GM19240 (cell line): Measurements from ENCODE around the gene CTNS.
A peak's percentile ranks its signal among the peaks of the same experiment; 100 is the strongest.

Experiments
- DNase-seq: peaks from one replicate; pipeline ENCODE4 v3.0.0; 2011; ENCODE audit warnings: low spot score; ENCODE audit not compliant: insufficient read length

The CTNS gene

DNA sequence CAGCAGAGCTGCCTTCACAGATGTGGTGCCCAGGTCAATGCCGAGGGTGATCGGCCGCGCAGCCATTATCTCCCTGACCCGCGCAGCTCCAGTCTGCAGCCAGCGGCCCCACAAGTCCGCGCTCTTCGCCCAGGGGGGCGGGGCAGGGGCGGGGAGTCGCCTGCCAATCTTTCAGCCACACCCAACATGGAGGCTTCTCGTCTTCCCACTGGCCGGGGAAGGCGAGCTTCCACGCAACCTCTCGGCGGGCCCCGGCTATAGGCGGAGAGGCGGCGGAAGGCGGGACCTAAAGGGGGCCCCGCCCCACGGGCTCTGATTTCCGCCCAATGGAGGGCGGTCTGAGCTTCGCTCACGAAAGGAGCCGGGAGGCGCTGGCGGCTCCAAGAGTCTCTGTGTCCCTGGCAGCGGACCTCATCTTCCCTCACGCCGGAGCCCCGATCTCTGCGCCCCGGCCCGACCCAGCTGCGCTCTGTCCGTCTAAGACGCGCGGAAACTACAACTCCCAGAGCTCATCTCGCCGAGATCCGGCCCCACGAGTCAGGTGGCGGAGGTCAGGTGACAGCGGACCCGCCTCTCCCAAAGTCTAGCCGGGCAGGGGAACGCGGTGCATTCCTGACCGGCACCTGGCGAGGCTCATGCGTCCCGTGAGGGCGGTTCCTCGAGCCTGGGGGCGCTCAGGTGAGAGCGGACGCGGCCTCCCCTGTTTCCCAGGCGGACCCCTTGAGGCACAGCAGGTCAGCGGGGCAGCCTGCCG is at the start of gene CTNS, which contains the start of gene SHPK:
CTNS (plus strand) TSS at position 607 of the 754 bp plus-strand sequence. CDS start 3,447 bp downstream, outside the sequence.
SHPK (minus strand) TSS at position 97 of the 754 bp plus-strand sequence; CDS start at position 66, 31 bp downstream.
- peak; percentile 97 for DNase-seq

DNA sequence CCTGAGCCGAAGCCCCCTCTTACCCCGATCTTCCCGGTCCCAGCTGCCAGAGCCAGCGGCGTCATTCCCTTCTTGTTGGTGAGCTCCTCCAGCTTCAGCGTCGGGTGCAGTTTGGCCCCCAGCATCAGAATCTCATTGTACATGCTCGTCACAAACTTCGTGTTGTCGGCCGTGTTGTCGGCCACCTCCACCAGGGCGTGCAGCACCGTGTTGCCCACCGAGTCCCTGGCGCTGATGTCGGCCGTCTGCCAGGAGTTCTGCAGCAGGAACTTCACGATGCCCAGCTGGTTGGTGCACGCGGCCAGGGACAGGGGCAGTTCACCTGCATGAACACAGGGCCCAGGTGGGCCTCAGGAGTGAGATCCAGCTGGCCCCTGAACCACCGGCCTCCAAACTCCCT is 46.8 kb upstream of the CTNS start:
- DNase-seq = no peak

DNA sequence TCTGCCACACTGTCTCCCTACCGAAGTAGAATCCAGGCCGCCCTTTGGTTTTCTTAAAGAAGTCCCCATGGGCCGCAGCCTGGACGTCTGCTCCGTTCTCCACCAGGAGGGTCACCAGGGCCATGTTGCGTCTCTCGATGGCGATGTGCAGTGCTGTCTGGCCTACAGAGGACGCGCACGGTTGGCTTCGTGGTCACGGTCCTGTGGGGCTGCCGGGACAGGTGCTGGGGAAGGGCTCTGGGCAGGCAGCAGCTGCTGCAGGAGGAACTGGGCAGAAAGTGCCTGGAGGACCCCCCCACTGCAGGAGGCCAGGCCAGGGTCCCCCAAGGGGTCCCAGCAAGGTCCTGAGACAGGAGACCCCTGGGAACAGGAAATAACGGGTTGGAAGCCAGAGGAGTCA is 46.3 kb upstream of the CTNS start:
- no peak for DNase-seq

DNA sequence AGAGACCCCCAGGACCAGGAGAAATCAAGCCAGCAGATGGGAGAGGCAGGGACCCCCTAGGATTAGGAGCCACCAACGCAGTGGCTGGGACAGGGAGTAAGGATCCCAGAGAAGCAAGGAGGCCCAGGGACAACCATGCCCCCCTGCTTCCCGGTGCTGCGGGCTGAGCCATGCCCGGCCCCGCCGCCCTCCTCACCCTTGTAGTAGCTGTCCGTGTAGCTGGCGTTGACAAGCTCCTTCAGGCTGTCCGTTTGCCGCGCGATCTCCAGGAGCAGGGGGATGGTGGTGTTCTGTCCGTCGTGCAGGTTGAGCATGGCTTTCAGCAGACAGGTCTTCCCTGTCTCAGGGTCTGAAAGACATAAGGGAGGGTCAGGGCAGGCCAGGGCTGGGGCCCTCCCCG is 45.8 kb upstream of the CTNS start:
- no peak for DNase-seq

DNA sequence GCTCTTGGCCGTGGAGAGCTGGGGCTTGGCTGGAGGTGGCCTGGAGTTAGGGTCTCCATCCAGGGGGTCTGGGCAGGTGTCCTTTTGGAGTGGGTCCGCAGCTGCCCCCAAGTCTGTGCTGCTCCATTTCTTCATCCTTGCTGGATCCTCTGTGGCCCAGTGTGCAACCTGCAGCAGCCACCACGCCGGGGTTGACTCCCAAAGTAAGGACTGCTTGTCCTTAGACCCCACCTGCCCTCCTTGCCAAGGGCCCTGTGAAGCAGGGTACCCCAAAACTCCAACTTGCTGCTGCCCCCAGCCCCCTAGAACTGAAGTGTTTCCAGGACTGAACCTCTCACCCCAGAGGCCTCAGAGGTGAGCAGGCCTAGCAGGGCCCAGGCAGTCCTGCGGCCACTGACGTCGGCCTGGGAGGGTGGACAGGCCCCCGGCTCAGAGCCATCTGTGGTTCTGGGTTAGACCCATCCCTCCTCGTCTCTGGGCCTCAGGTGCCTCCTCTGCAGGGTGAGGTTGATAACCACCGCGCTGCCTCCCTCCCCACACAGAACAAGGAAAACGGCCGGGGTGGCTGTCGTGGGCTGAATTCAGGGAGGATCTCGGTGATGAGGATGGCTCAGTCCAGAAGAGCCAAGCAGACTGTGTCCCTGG is 44.2 kb upstream of the CTNS start:
- DNase-seq = no peak

DNA sequence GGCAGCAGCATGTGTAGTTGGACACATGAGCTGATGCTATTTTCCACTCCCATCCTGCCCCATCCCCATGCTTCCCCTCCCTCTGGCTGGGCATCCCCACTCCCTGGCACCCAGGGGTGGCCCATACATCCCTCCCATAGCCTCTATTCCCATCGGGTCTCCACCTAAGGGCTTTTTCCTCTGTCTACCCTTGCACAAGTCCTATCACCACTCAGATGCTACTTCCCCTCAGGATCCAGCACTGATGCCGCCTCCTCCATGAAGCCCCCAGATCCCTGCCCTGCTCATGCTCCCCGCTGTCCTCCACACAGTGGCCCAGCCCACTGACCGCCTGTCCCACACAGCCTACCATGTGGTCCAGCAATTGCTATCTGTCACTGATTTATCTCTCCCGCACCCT is 43.2 kb upstream of the CTNS start:
- DNase-seq = no peak

DNA sequence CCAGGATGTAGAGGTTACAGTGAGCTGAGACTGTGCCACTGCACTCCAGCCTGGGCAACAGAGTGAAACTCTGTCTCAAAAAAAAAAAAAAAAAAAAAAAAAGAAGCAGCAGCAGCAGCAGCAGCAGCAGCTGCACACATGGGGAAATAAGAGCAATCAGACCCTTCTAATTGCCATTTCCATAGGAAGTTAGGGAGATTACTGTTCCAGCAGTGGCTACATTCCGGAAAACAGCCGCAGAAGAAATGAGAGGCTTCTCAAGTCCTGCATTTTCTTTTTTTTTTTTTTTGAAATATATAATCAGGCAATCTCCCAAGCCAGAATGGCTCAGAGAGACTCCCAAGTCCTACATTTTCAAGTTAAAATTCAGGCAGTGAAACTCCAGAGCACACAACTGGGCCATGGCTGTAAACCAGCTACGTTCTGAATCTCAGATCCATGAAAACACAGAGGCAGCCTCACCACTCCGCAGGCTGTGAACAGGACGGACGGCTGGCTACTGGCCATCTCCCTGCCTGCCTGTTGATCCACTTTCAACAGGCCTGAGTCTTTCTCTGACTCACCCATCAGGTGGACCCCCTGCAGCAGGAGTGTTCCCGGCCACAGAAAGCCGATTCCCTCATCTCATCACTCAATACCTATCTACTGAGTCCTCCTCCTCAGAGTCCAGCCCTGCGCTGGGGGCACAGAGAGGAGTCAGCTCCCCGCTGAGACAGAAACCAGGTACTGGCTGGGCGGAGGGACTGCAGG is 42.3 kb upstream of the CTNS start:
- no peak for DNase-seq

DNA sequence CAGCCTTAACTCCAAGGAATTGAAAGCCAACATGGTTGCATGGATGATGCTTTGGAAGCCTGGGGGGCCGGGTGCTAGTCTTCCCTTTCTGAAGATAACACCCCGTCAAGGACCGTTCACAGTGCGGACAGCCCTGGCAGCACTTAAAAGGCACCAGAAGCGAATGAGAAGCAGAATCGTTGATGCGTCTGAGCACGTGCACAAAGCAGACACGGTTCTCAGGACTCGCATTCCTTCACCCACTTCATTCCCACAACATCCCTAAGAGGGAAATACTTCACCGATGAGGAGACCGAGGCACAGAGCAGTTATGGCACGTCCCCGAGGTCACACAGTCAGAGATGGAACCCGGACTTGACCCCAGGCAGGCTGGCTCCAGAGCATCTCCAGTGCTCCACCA is 41.6 kb upstream of the CTNS start:
- DNase-seq = no peak

DNA sequence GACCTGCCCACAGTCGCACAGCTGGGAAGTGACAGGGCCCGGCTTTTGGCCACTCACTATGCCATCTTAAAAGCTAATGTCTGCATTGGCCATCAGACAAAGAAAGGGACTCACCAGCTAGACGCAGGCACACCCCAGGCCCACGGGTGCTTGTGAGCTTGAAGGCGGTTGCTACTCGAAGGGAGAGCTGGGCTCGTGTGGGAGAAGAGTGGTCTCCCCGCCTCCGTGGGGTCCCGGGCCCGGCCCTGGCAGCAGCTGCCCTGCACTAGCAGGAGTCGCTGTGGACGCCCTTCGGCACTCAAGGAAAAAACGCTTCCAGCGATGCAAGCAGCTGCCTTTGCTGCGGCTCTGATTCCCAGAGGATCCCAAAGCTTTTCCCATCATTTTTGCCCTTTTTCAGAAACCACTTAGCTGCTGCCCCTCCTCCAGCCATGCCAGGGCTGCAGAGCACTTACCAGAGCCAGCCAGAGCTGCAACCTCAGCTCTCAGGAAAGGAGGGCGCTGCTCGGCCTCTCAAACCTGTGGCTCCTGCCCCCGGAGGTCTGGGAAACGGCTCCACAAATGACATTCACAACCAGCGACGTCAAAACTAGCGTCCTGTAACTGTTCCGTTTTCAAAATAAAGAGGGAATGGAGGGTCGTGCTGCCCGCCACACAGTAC is 39.6 kb upstream of the CTNS start:
- DNase-seq = no peak

DNA sequence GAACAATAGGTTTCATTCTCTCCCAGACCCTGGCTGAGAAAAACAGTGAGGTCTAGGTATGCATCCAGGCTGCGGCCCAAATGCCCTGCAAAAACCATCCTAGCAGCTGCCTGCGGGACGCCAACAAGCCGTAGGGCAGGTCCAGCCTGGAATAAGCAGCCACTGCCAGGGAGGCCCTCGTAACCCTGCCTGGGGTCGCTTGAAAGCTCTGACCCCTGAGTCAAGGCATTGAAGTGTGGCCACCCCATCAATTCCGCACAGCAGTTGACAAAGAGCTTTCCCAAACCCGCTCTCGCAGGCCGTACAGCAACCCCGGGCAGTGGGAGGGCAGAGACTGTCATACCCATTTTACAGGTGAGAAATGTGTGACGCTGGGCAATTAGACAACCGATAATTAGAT is 38.5 kb upstream of the CTNS start:
- DNase-seq = no peak

DNA sequence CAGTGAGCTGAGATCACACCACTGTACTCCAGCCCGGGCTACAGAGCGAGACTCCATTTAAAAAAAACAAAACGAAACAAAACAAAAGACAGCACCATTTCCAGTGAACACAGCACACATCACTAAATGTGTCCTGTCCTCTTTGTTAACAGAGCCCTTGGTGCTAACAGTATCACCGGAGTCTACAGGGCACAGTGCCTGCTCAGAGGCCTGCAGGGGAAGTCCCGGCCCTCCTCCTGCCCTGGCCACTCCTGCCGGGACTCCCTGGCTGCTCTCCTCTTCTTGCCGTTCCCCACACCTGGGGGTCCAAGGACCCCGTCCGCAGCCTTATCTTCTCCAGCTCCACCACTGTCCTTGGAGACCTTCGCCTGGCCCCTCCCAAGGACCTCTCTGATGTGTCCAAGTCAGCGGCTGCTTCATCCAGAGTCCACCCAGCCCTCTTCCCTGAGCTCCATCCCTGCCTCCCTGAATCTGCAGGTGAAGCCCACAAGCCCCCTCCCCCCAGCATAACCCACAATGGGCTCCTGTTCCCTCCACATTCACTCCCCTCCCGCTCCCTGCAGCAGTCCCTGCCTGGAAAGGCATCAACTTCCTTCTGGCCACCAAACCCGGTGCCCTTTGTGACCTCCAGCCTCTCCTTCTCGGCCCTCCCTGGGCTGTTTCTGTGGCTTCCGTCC is 35.9 kb upstream of the CTNS start:
- no peak for DNase-seq

DNA sequence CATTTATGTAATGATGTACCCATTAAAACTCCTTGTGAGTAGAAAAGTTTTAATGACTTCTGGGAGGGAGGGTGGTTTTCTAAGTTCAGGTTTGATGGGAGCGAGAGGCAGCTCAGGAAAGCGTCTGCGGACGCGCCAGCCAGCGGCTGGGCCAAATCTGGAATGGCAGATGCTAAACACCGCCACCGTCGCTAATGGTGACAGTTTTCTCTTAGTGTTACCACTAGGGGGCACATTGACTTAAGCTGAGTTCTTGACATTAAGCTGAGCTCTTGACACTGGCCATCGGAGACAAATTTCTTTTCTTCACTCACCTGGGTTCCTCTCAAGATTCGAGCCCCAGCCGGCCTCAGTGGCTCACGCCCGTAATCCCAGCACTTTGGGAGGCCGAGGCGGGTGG is 34.1 kb upstream of the CTNS start:
- peak; percentile 33 for DNase-seq

DNA sequence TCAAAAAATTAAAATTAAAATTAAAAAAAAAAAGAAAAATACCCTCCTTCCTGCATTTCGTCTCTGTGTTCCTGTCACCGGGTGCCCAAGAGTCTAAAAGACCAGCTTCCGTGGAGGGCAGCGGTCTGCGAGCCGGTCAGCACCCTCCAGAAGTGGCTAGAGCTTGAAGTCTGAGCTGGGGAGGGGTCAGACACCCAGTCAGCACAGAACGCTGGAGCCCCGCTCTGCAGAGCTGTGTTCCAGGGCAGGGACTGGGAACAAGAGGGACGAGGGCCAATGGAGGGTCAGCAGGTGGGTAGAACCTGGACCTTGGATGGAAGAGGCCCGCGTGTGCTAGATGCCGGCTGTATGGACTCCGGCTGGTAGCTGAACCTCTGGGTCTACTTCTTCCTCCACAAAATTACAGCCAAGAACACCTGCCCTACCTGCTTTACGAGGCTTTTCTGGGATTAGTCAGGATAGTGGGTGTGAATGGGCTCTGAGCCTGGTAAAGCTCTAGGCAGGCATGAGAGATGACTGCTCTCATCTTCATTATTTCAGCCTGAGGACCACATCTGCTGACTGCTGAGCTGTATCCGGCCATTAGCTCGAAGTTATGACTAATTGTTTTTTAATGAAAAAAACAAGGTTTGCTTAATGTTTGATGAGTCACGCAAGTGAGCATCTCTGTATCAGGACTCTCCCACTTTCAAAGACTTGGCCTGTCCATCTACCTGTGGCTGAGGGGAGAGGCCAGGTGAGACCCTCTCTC is 33.3 kb upstream of the CTNS start:
- DNase-seq = no peak

DNA sequence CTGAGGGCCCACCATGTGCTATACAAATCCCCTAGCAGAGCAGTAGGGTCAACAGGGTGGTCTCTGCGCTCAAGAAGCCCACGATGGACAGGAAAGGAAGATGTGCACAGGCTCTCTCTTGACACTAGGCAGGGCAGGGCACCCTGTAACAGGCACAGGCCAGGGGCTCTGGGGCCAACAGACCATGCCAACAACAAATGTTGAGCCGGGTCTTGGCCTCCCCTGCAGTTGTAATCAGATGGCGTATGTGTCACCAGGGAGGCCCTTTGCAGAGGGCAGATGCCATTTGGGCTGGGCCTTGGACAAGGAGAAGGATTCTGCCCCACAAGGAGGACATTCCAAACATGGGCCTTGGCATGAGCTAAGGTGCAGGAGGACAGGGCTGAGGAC is 32.7 kb upstream of the CTNS start:
- DNase-seq = no peak

DNA sequence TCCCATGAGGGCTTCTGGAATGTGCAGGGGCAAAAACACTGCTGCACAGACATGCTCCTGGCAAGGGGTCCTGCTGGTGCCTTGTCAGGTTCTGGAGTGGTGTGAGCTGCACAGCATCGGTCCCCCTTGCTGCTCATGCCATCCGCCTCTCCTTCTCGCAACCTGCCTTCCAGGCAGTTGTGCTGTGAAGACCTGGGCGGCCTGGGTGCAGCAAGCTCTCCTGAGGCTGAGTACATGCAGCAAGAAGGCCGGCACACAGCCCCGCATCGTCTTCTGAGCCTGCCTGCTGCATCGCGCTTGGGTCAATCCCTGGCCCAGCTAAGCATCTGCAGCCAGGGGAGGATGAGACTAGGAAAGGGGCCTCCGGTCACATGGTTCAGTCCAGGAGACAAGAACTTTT is 26.9 kb upstream of the CTNS start:
- no peak for DNase-seq

DNA sequence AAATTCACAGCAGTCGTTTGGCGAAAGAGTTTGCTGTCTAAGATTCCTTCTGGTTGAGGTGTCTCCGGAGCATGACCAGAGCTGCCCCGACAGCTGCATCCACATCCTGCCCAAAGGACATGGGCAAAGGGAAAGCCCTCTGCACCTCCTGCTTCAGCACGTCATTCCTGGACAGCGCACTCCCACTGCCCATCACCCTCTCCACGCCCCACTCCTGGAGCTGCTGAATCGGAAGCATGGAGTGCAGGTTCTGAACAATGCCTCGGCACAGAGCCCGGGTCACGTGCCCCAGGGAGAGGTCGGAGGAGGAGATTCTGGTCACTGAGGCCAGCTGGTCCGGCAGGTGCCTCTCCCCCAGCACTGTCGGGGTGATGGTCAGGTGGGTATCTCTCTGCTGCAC is 26.0 kb upstream of the CTNS start:
- no peak for DNase-seq

DNA sequence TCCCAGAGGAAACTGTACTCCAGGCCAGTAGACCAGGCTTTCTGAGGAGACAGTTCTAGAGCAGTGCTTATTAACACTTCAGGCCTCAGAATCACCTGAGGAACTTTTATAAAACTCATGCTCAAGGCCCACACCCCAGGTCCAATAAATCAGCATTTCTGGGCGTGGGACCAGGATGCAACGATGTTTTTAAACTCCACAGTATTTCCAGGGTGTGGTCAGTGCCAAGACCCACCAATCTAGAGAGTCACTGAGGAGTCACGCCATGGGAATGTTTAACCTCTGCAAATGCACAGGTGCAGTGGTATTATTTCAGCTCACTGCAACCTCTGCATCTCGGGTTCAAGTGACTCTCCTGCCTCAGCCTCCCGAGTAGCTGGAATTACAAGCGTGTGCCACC is 23.4 kb upstream of the CTNS start:
- no peak for DNase-seq

DNA sequence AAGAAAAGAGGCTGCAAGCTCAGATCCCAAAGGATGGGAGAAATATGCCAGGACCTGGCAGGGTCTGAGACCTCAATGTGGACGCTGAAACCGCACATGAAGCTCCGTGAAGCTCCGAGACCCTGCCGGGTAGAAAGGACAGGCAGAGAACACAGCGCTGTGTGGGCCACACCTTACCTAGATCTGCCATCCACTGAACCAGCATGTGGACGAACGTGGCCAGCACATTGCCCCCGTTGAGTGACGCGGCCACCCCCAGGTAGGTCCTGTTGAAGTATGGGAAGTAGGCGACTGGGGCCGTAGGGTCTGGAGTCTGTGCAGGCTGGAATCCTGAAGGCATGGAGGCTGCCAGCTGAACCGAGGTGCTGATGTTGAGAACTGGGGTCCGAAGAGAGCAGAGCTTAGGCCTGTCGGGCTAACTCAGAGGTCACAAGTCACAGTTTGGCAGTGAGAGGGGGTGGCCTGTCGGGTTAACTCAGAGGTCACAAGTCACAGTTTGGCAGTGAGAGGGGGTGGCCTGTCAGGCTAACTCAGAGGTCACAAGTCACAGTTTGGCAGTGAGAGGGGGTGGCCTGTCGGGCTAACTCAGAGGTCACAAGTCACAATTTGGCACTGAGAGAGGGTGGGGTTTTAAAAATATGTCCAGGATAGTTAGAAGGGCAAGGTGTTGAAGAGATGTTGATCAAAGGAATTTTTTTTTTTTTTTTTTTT is 21.2 kb upstream of the CTNS start:
- DNase-seq = no peak

DNA sequence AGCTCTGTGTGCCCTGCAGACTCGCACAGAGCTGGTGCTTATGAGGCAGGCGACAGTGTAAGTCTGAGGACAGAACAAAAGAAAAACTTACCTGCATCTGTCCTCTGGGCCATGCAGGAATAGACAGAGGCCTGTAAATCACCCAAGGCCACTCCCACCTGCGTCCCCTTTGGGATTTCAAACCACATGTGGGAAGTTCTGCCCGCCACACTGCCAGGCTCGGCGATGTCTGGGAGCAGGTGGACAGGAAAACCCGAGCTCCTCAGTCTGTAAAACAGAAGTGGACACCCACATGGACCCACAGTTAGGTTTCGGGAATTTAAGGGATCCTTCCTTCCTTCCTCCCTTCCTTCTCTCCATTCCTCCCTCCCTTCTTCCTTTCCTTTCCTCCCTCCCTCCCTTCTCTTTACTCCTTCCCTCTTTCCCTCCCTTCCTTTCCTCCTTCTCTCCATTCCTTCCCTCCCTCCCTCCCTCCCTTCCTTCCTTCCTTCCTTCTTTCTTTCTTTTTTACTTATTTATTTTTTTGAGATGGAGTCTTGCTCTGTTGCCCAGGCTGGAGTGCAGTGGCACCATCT is 15.3 kb upstream of the CTNS start:
- no peak for DNase-seq
